ENCODE measurements around the gene LRRC8C. TPM values are rescaled to one million over a fixed set of nuclear protein-coding genes. Genes with fewer than 3 reads are reported as not detected.

LRRC8C gene
- total and polyA plus RNA-seq, 2 experiments from 2014 or later, result 0.70 to 1.5 TPM

GRCh38 chr1:89615676-89616598 lies 17.0 kb upstream of the LRRC8C start:
- no peaks in the 10 kb centered on the region for H4K20me1 ChIP-seq (ENCODE audit: insufficient read depth, poor library complexity, severe bottlenecking)
- no peak overlapping the region for H3K4me2 ChIP-seq
- H3K4me3 ChIP-seq, result no peak overlapping the region
- no peaks in the 10 kb centered on the region for H3K79me2 ChIP-seq
- H3K27ac ChIP-seq, result no peak overlapping the region
- H3K27me3 ChIP-seq, result no peaks in the 10 kb centered on the region
- no peaks in the 10 kb centered on the region for H3K9me3 ChIP-seq (ENCODE audit: low read depth)
- WGBS (ENCODE audit: low lambda C conversion rate, missing lambda C conversion rate), result 83% methylated on average over 3 of the region's 3 CpGs
- DNase-seq (ENCODE audit: low spot score), result no peak
- TF ChIP-seq CTCF (IDR thresholded peaks at IDR 0.05; ENCODE audit: poor library complexity), result no peak
- TF ChIP-seq EZH2 (IDR thresholded peaks at IDR 0.05; ENCODE audit: borderline replicate concordance), result no peak
- TF ChIP-seq EZH2phosphoT487 (IDR thresholded peaks at IDR 0.05; ENCODE audit: low read depth, severe bottlenecking, unreplicated experiment), result no peak
- H2AFZ ChIP-seq, result no peak overlapping the region
- no peaks in the 10 kb centered on the region for H3K4me1 ChIP-seq (ENCODE audit: insufficient read depth)
- H3K36me3 ChIP-seq (replicated peaks; ENCODE audit: insufficient read depth, low read depth), result no peaks in the 10 kb centered on the region
- no peaks in the 10 kb centered on the region for H3K9me2 ChIP-seq (replicated peaks; ENCODE audit: insufficient read depth)

GRCh38 chr1:89616844-89617627 lies 15.9 kb upstream of the LRRC8C start:
- H4K20me1 ChIP-seq (ENCODE audit: insufficient read depth, poor library complexity, severe bottlenecking), result no peaks in the 10 kb centered on the region
- H3K36me3 ChIP-seq (replicated peaks; ENCODE audit: insufficient read depth, low read depth), result no peaks in the 10 kb centered on the region
- no peak overlapping the region for H3K27ac ChIP-seq
- H3K4me2 ChIP-seq, result no peak overlapping the region
- H3K9me3 ChIP-seq (ENCODE audit: low read depth), result no peaks in the 10 kb centered on the region
- H3K79me2 ChIP-seq, result no peaks in the 10 kb centered on the region
- H3K4me3 ChIP-seq, result no peak overlapping the region
- no peaks in the 10 kb centered on the region for H3K4me1 ChIP-seq (ENCODE audit: insufficient read depth)
- no peaks in the 10 kb centered on the region for H3K9me2 ChIP-seq (replicated peaks; ENCODE audit: insufficient read depth)
- 81% methylated on average over 2 of the region's 2 CpGs for WGBS (ENCODE audit: low lambda C conversion rate, missing lambda C conversion rate)
- no peak for DNase-seq (ENCODE audit: low spot score)
- no peaks in the 10 kb centered on the region for H3K27me3 ChIP-seq
- no peak overlapping the region for H2AFZ ChIP-seq
- TF ChIP-seq EZH2 (IDR thresholded peaks at IDR 0.05; ENCODE audit: borderline replicate concordance) (no peak), EZH2phosphoT487 (IDR thresholded peaks at IDR 0.05; ENCODE audit: low read depth, severe bottlenecking, unreplicated experiment) (no peak), CTCF (IDR thresholded peaks at IDR 0.05; ENCODE audit: poor library complexity) (no peak)

GRCh38 chr1:89620664-89621063 lies 12.3 kb upstream of the LRRC8C start:
- TF ChIP-seq EZH2phosphoT487 (IDR thresholded peaks at IDR 0.05; ENCODE audit: low read depth, severe bottlenecking, unreplicated experiment) (no peak), CTCF (IDR thresholded peaks at IDR 0.05; ENCODE audit: poor library complexity) (no peak), EZH2 (IDR thresholded peaks at IDR 0.05; ENCODE audit: borderline replicate concordance) (no peak)
- Histone ChIP-seq H3K27ac (no peak overlapping the region), H3K79me2 (no peaks in the 10 kb centered on the region), H3K4me1 (ENCODE audit: insufficient read depth) (peaks cover 6% of the 10 kb centered on the region), H3K4me2 (no peak overlapping the region), H2AFZ (no peak overlapping the region), H3K27me3 (no peaks in the 10 kb centered on the region), H3K36me3 (replicated peaks; ENCODE audit: insufficient read depth, low read depth) (no peaks in the 10 kb centered on the region), H3K4me3 (no peak overlapping the region), H3K9me3 (ENCODE audit: low read depth) (no peaks in the 10 kb centered on the region), H4K20me1 (ENCODE audit: insufficient read depth, poor library complexity, severe bottlenecking) (no peaks in the 10 kb centered on the region), H3K9me2 (replicated peaks; ENCODE audit: insufficient read depth) (no peaks in the 10 kb centered on the region)
- WGBS (ENCODE audit: low lambda C conversion rate, missing lambda C conversion rate), result 95% methylated on average over 3 of the region's 3 CpGs
- no peak for DNase-seq (ENCODE audit: low spot score)

Data from hepatocyte (in vitro differentiated cells).